Measurements from ENCODE around the gene SETD3.

The SETD3 gene

GRCh38 chr14:99516871-99517642 is 36.4 kb upstream of the SETD3 start:
- H3K4me3 ChIP-seq (ENCODE audit: low read depth, low read length): no peak overlapping the region

GRCh38 chr14:99516156-99516870 is 35.7 kb upstream of the SETD3 start:
- no peak overlapping the region for H3K4me3 ChIP-seq (ENCODE audit: low read depth, low read length)

DNA sequence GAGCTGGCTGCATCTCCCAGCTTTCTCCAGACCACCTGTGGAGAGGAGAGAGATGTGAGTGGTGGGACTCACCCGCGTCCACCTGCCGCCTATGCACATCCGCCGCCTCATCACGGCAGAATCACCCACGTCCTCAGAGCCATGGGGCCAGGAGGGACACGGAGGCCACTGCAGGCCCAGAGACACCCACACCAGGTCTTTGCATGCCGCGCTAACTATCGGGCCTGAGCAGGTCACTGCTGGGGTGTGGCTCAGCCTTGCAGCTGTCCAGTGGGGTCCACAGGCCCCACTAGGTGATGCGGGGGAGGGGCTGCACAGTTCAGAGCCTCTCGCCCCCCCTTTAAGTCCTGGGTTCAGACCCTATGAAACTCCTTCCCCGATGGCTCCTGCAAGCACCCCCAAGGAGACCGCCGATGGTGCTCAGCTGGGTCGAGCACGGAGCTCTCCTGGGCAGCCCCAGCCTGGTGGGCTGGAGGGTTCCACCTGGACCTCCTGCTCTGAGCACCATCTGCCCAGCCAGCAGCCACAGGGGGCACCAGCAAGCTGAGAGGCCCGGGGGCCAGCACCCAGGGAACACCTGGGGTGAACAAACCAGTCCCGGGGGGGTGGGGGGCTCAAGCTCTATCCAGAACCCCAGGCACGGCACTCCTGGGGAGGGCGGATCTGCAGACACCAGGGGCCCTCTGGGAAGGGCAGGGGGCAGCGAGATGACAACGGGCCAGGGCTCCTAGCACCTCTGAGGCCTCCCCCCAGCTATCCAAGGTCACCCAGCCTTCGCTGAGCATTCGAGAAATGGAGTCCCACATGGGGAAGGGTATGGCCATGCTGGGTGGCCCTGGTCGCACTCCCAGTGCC is 34.9 kb upstream of the SETD3 start:
- no peak overlapping the region for H3K4me3 ChIP-seq (ENCODE audit: low read depth, low read length)

- no peak overlapping the region for H3K4me3 ChIP-seq (ENCODE audit: low read depth, low read length)
Observed at GRCh38 chr14:99514552-99515300, 34.1 kb upstream of the SETD3 start.

DNA sequence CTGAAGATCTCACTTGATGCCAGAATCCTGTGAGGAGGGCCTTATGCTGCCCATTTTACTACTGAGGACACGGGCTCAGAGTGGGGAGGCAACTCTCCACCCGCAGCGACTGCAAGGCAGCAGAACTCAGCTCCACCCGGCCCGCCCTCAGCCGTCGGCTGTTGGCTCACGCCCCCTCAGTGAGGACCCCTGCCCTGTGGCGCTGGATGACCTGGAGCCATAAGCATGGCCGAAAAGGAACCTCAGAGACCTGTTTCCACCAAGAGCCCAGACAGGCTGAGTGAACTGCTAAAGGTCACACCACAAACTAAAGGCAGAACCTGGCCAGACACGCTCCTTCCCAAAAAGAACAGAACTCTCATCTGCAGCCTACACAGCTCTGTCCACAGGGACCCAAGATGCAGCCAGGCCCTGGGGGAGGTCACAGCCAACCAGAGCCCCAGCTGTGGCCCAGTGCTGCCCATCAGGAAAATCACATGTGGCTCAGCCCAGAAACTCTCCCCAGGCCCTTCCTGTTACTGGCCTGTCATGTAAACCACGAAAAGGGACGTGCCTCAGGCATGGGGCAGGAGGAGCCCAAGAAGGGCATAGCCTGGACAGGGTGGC is 33.4 kb upstream of the SETD3 start:
- H3K4me3 ChIP-seq (ENCODE audit: low read depth, low read length): no peak overlapping the region

DNA sequence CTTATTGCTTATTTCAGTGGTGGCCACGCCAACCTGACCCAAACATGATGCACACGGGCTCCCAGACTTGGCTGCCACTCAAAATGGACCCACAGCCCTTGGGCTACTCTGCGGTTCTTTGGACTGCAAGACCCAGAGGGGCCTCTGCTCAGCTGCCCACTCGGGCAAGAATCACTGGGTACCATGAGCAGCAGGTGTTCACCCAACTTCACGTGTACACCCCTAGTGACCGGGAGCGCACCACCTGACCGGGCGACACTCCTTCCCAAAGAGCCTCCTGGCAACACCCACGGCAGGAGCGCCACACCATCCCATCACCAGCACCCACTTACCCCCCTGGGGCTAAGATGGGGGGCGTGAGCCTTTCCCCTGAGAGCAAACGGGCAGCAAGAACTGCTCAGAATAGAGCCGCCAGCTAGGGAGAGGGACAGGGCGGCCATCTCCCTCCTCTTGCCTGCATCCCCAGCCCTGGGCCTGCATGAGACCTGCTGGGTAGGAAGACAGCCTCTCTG is 32.6 kb upstream of the SETD3 start:
- H3K4me3 ChIP-seq (ENCODE audit: low read depth, low read length): no peak overlapping the region

DNA sequence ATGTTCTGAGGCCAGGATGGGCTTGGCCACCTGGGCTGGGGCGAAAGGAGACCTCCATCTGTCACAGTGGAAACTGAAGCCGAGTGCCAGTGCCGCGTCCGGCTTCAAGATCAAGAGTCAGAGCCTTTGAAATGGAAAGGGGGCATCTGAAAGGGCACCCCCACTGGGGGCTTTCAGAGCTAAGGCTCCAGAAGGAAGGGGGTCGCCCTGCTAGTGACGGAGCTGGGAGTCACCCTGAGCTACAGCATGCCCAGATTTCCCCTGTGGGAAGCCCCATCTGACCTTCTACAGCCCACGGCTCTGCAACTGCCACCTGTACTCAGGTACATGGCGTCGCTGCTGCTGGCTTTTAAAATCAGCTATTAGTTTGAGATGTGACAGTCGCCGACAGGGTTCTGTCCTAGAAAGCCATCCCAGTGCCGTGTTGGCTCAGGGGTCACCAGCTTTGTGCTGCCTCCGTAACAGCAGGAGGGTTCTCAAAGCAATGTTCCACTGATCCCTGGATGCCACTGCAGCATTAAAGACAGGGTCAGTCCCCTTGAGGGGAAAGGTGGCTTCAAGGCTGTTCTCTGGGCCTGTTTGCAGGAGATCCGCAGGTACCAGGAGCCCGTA is 32.0 kb upstream of the SETD3 start:
- no peak overlapping the region for H3K4me3 ChIP-seq (ENCODE audit: low read depth, low read length)

GRCh38 chr14:99512110-99512449 is 31.4 kb upstream of the SETD3 start:
- H3K4me3 ChIP-seq (ENCODE audit: low read depth, low read length): no peak overlapping the region

DNA sequence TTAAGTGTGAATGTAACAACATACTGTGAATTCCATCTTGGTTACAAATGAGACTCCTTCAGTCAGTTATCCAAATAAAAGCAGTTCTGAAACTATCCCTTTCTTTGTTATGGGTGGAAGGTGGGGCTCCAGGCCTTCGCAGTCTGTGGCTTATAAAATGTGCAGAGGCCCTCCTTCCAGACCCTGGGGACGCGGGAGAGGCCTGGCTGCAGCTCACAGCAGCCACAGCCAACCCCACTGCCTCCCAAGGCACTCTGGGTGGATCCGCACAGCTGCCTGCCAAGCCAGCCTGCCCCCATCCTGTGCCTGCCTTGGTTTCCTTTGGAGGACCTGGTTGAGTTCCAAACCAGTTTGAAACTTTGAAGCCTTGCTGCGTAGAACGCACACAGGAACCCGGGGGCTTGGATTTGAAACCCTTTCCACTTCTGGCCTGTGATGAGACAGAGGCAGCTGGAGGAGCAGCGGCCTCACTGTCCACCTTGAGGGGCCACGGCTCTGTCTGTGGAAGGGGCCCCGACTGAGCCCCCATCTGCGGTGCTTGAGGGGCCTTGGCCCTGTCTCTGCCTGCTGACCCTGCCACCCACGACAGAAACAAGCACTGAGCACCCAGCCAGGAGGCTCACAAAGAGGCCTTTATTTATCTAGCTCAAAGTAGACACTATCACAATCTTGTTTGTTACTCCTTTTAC is 30.9 kb upstream of the SETD3 start:
- H3K4me3 ChIP-seq (ENCODE audit: low read depth, low read length): no peak overlapping the region

DNA sequence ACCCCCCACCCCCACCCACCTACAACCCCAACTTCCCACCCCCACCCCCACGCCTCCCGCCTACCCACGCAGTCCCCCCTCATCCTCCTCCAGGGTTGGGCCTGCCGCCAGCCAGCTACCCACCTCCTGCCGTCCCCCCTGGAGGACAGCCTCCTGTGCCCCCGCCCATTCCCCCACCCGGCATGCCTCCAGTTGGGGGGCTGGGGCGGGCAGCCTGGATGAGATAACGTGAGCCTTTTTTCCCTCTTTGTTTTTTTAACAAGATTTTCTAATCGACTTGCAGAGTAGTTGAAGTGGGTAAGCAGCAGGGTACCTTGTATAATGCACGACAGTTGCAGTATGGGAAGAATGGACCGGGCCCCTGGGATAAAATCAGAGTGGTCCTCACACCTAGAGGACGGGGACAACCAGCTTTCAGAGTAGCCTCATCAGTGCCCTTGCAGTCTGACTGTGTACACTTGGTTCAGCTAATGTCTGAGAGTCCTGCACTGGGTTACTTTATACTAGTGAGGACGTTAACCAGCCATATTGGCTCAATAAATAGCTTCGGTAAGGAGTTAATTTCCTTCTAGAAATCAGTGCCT is 30.0 kb upstream of the SETD3 start:
- H3K4me3 ChIP-seq (ENCODE audit: low read depth, low read length): no peak overlapping the region

- H3K4me3 ChIP-seq (ENCODE audit: low read depth, low read length): no peak overlapping the region
Observed at GRCh38 chr14:99509871-99510555, 29.4 kb upstream of the SETD3 start.

DNA sequence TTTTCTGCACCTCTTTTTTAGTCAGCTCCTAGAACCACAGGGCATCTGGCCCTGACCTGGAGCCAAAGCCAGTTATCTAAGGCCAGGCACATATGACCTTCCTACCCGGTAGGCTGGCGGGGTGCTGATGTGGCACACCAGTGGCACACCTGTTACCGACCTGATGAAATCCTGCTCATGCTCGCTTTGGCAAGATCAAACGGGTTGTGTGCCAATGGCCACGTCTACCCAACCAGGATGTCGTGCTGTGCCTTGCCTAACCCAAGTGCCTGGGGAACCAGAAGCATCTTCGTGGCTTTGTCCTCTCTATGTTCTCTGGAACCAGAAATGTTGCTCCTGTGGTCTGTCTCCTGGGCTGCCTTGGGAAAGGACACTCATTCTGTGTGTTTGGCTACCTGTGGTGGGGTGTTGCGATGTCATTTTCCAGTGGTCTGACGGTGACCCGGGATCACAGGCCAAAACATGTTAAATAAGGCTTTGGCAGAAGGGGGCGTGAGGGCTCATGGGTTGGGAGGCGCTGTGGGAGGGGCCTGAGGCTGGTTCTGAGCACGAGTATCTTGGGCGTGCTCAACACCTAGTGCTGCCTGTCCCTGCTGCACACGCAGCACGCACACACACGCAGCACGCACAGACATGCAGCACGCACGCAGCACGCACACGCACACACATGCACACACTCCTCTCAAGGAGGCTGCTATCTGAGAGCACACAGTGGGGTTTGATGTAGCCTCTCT is 28.4 kb upstream of the SETD3 start:
- no peak overlapping the region for H3K4me3 ChIP-seq (ENCODE audit: low read depth, low read length)

DNA sequence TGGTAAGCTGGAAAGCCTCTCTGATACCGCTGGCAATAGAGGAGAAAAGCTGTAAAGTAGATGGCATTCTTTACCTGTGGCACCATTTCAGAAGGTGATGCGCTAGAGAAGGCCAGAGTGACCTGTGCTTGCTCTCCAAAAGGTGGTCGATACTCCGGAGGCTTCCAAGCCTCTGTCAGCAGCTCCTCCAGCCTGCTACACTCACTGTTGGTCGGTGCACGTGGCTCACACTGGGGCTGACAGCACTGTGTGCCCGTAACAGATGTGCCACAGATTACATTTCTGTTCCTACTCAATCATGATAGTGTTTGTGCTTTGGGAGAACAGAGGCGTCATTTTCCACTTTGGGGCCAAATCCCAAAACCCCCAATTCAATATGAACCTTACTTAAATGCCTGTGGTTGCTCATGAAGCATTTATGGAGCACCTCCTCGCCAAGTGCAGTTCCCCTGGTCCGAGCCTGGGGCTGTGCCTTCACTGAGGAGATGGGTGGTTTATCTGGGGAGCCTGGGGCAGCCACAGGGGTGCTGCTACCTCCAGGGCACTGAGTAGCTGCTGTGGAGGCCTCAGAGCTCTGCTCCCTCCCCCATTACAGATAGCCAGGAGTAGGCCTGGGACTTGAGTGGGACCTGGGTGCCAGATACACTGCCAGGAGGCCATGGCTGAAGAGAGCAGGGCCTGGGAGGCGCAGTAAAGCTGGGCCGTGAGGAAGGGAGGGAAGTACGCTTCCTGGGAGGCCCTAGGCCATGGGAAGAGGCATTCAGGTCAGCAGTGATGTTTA is 27.4 kb upstream of the SETD3 start:
- no peak overlapping the region for H3K4me3 ChIP-seq (ENCODE audit: low read depth, low read length)

- no peak overlapping the region for H3K4me3 ChIP-seq (ENCODE audit: low read depth, low read length)
Observed at GRCh38 chr14:99506276-99506675, 25.6 kb upstream of the SETD3 start.

DNA sequence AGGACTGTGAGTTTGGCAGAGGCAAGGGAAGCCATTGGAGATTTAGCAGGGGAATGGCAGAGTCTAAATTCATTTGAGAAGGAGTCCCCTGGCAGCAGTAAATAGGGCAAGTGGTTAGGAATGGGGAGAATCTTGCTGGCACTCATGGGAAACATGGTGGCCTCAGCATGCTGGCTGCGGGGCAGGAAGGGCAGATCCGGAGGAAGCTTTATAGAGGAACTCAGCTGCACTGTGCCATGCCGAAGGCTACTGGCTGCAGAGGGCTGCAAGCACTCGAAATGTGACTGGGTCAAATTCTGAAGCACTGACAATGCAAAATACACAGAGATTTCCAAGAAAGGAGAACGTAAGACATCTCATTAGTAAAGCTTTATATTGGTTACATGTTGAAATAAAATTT is 24.4 kb upstream of the SETD3 start:
- H3K4me3 ChIP-seq (ENCODE audit: low read depth, low read length): no peak overlapping the region

GRCh38 chr14:99503848-99504453 is 23.3 kb upstream of the SETD3 start:
- no peak overlapping the region for H3K4me3 ChIP-seq (ENCODE audit: low read depth, low read length)

- no peak overlapping the region for H3K4me3 ChIP-seq (ENCODE audit: low read depth, low read length)
Observed at GRCh38 chr14:99502989-99503421, 22.3 kb upstream of the SETD3 start.
